Activated CD4-positive, alpha-beta T cell treated with anti-CD3 and anti-CD28 coated beads, Interleukin-2, amount 50 U/mL, for 1 hour (primary cell): ENCODE results near the gene ZNF524.
"Not testable (repeated sequence)": the region's sequence is repeated elsewhere in the genome, so short reads cannot be mapped to it uniquely, and the experiment has no call there.

Source experiments
- DNase-seq: peaks from one replicate; pipeline ENCODE4 v3.0.0-alpha.2; 2020

The ZNF524 gene

GRCh38 chr19:55599842-55600661 is at the start of gene ZNF524:
Gene ZNF524, plus strand, starts transcription at chr19:55600288. Its CDS starts 1,825 bp downstream, at chr19:55602113.
- peak; percentile 76 for DNase-seq

- no peak for DNase-seq
Observed at GRCh38 chr19:55550321-55550650, 49.8 kb upstream of the ZNF524 start.

- no peak for DNase-seq
Observed at GRCh38 chr19:55552206-55552605, 47.9 kb upstream of the ZNF524 start.

- DNase-seq: no peak
Observed at GRCh38 chr19:55552620-55553019, 47.5 kb upstream of the ZNF524 start.

- DNase-seq: no peak
Observed at GRCh38 chr19:55553217-55554182, 46.6 kb upstream of the ZNF524 start.

- no peak for DNase-seq
Observed at GRCh38 chr19:55554302-55554701, 45.8 kb upstream of the ZNF524 start.

GRCh38 chr19:55554741-55555152 is 45.3 kb upstream of the ZNF524 start:
- DNase-seq: no peak

- no peak for DNase-seq
Observed at GRCh38 chr19:55559684-55560083, 40.4 kb upstream of the ZNF524 start.

- no peak for DNase-seq
Observed at GRCh38 chr19:55563261-55563690, 36.8 kb upstream of the ZNF524 start.

GRCh38 chr19:55566823-55567222 is 33.3 kb upstream of the ZNF524 start:
- no peak for DNase-seq

- no peak for DNase-seq
Observed at GRCh38 chr19:55567708-55568328, 32.3 kb upstream of the ZNF524 start.

GRCh38 chr19:55569477-55569876 is 30.6 kb upstream of the ZNF524 start:
- DNase-seq: not testable (repeated sequence)

GRCh38 chr19:55573929-55574328 is 26.2 kb upstream of the ZNF524 start:
- not testable (repeated sequence) for DNase-seq

- no peak for DNase-seq
Observed at GRCh38 chr19:55576746-55577145, 23.3 kb upstream of the ZNF524 start.

GRCh38 chr19:55578031-55578760 is 21.9 kb upstream of the ZNF524 start:
- DNase-seq: no peak

GRCh38 chr19:55578761-55579747 is 21.0 kb upstream of the ZNF524 start:
- no peak for DNase-seq

GRCh38 chr19:55579766-55580621 is 20.1 kb upstream of the ZNF524 start:
- no peak for DNase-seq

GRCh38 chr19:55580628-55581144 is 19.4 kb upstream of the ZNF524 start, which contains the start of gene ZNF579:
Gene ZNF579, minus strand, starts transcription at chr19:55580848. Its CDS starts 1,209 bp downstream, at chr19:55579639.
- peak; percentile 69 for DNase-seq

- DNase-seq: no peak
Observed at GRCh38 chr19:55581145-55581822, 18.8 kb upstream of the ZNF524 start.
